Measurements from ENCODE around the gene WBP1.

WBP1 gene

DNA sequence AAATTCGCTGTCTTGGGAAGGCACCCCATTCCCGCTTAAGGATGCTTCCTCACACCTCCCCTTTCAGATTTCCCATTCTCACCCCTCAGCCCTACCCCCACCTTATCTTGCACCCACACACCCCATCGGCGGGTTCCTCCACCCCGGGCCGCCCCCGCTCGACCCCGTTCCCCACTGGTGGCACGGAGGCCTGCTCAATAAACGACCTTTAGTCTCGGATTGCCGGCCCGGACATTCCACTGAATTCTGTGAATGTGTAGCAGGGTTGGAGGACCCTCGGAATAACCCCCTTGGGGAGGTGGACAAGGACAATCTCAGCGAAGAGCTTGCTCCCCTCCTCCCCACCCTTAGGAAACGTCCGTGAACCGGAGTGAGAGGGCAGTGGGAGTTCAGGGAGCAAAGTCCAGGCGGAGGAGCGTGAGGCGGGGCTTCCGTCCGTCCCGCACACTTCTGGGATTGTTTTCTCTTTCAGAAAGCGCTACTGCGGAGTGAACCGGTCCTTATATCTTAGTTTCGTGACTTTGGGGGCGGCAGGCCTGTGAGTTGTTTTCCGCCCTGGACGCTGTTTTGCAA, 44.0 kb downstream of the WBP1 start:
- Histone ChIP-seq H3K27me3 (ENCODE audit: insufficient read depth, low read length) (peaks cover 25% of the 10 kb centered on the region; the same call in 1 of the 2 replicates), H3K27ac (ENCODE audit: low read depth, low read length, poor library complexity, severe bottlenecking) (no peak overlapping the region)

DNA sequence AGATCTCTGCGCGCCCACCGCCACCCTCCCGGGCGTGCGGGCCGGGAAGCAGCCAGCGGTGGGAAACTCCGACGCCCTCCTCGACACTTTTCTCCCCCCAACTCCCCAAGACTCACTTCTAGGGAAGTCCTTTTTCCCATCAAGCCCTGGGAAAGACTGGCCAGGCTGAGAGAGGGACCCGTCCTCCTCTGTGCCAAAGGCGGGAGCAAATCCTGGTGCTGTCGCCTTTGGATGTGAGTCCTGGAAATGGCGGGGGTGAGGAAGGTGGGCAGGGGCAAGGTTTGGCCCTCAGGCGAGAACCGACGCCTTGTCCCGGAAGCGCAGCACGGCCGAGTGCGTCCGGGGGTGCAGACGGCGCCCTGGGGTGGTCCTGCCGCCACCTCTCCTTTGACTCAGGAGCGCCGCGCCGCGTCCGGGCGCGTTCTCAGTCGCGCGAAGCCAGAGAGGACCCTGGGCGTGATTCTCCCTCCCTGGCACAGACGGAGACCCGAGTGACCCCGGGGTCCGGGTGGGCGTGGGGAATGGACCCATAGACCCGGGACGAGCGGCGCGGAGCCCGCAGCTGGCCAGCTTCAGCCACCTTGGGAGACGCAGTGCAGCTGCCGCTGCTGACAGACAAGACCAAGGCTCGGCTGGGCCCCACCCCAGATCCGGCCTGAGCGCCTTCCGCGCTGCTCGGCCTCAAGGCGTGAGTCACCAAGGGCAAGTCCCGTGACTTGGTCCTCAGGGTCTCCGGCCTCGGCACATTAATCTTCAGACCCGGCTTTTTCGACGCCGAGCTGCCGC, 44.7 kb downstream of the WBP1 start:
- TF ChIP-seq EZH2 (IDR thresholded peaks at IDR 0.05; ENCODE audit: borderline replicate concordance, low read length) = no peak
- TF ChIP-seq, protein P1, sequence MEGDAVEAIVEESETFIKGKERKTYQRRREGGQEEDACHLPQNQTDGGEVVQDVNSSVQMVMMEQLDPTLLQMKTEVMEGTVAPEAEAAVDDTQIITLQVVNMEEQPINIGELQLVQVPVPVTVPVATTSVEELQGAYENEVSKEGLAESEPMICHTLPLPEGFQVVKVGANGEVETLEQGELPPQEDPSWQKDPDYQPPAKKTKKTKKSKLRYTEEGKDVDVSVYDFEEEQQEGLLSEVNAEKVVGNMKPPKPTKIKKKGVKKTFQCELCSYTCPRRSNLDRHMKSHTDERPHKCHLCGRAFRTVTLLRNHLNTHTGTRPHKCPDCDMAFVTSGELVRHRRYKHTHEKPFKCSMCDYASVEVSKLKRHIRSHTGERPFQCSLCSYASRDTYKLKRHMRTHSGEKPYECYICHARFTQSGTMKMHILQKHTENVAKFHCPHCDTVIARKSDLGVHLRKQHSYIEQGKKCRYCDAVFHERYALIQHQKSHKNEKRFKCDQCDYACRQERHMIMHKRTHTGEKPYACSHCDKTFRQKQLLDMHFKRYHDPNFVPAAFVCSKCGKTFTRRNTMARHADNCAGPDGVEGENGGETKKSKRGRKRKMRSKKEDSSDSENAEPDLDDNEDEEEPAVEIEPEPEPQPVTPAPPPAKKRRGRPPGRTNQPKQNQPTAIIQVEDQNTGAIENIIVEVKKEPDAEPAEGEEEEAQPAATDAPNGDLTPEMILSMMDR (IDR thresholded peaks at IDR 0.05; ENCODE audit: low read length) = peak; percentile 58
- H4K20me1 ChIP-seq (ENCODE audit: insufficient read depth, low read length) = no peaks in the 10 kb centered on the region
- H3K79me2 ChIP-seq (ENCODE audit: insufficient read depth, low read length) = no peaks in the 10 kb centered on the region
- H3K4me2 ChIP-seq (ENCODE audit: low read length) = peak overlapping the region; percentile 61
- H3K27me3 ChIP-seq (ENCODE audit: insufficient read depth, low read length) = peaks cover 25% of the 10 kb centered on the region; the same call in 1 of the 2 replicates
- H2AFZ ChIP-seq (ENCODE audit: low read length) = no peak overlapping the region
- no peaks in the 10 kb centered on the region for H3K9me2 ChIP-seq (ENCODE audit: low read depth, low read length)
- no peaks in the 10 kb centered on the region for H3K9me3 ChIP-seq (ENCODE audit: low read length)
- peaks cover 17% of the 10 kb centered on the region for H3K36me3 ChIP-seq (ENCODE audit: insufficient read depth, low read length)
- no peaks in the 10 kb centered on the region for H3F3A ChIP-seq (ENCODE audit: insufficient read depth, low read length)
- peak overlapping the region; percentile 61 for H3K9ac ChIP-seq (ENCODE audit: low read length)
- H3K27ac ChIP-seq (ENCODE audit: low read depth, low read length, poor library complexity, severe bottlenecking) = no peak overlapping the region
- H3K4me3 ChIP-seq (ENCODE audit: low read depth, low read length, poor library complexity, severe bottlenecking) = peak overlapping the region; percentile 53
- H3K4me1 ChIP-seq (ENCODE audit: insufficient read depth, low read length, severe bottlenecking) = peaks cover 31% of the 10 kb centered on the region

More for the DNA sequence above, 44.0 kb downstream of the WBP1 start:
- Histone ChIP-seq H4K20me1 (ENCODE audit: insufficient read depth, low read length) (no peaks in the 10 kb centered on the region), H3K36me3 (ENCODE audit: insufficient read depth, low read length) (peaks cover 17% of the 10 kb centered on the region), H3K9me3 (ENCODE audit: low read length) (no peaks in the 10 kb centered on the region), H3K4me1 (ENCODE audit: insufficient read depth, low read length, severe bottlenecking) (peaks cover 30% of the 10 kb centered on the region), H2AFZ (ENCODE audit: low read length) (no peak overlapping the region), H3K4me3 (ENCODE audit: low read depth, low read length, poor library complexity, severe bottlenecking) (peak overlapping the region; percentile 53), H3F3A (ENCODE audit: insufficient read depth, low read length) (no peaks in the 10 kb centered on the region), H3K79me2 (ENCODE audit: insufficient read depth, low read length) (no peaks in the 10 kb centered on the region), H3K9me2 (ENCODE audit: low read depth, low read length) (no peaks in the 10 kb centered on the region), H3K9ac (ENCODE audit: low read length) (peak overlapping the region; percentile 61), H3K4me2 (ENCODE audit: low read length) (peak overlapping the region; percentile 61)
- no peak for TF ChIP-seq EZH2 (IDR thresholded peaks at IDR 0.05; ENCODE audit: borderline replicate concordance, low read length)
- TF ChIP-seq, protein P1 (IDR thresholded peaks at IDR 0.05; ENCODE audit: low read length) = no peak

DNA sequence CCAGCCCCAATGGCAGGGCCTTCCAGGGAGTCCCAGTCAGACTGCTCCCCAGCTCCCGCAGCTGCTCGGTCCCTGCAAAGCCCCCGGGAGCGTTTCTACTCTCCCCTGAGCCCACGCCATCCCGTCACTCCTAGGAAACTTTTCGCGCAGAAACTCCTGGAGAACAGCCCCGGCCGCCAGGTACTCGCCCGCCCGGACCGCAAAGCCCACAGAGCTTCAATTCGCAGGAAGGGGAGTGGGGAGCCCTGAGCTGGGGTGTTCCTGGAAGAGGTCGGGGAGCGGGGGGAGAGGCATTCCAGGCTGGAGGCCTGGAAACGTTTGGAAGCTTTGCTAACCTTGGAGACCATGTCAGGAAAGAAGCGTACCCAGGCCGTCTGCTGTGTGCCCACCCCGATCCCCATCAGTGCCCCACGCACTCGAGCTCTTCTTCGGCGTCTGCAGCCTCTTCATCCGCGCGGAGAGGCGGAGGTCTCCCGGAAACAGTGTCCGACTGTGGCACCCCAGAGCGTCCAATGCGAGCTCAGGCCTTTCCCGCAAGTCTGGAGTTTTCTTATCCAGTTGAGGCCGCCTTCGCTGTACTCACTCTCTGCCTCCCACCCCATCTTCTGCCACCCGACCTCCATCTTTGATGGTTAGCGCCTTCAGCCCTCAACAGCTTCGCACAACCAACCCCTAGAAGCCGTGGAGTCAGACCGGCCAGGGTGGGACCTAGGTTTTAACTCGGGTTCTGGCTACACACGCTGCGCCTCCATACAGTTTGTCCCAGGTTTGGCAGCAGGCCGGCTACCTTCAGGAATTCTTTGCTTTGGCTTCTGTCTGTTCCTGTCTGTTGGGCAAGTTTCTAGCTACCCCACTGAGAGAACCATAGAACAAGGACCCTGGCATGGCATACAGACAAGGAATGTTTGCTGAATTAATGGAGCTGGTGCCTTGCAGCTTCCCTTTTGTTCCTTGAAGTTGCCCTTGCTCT, 45.6 kb downstream of the WBP1 start:
- no peaks in the 10 kb centered on the region for H3K9me2 ChIP-seq (ENCODE audit: low read depth, low read length)
- H3K9me3 ChIP-seq (ENCODE audit: low read length) = no peaks in the 10 kb centered on the region
- H3K79me2 ChIP-seq (ENCODE audit: insufficient read depth, low read length) = no peaks in the 10 kb centered on the region
- no peaks in the 10 kb centered on the region for H3F3A ChIP-seq (ENCODE audit: insufficient read depth, low read length)
- H3K4me1 ChIP-seq (ENCODE audit: insufficient read depth, low read length, severe bottlenecking) = peaks cover 38% of the 10 kb centered on the region
- no peak overlapping the region for H3K27ac ChIP-seq (ENCODE audit: low read depth, low read length, poor library complexity, severe bottlenecking)
- peaks cover 17% of the 10 kb centered on the region for H3K36me3 ChIP-seq (ENCODE audit: insufficient read depth, low read length)
- TF ChIP-seq EZH2 (IDR thresholded peaks at IDR 0.05; ENCODE audit: borderline replicate concordance, low read length) = no peak
- TF ChIP-seq, protein P1 (IDR thresholded peaks at IDR 0.05; ENCODE audit: low read length) = no peak
- H3K4me3 ChIP-seq (ENCODE audit: low read depth, low read length, poor library complexity, severe bottlenecking) = peak overlapping the region; percentile 53
- peaks cover 24% of the 10 kb centered on the region; the same call in 1 of the 2 replicates for H3K27me3 ChIP-seq (ENCODE audit: insufficient read depth, low read length)
- peak overlapping the region; percentile 61; the same call in 1 of the 2 replicates for H3K9ac ChIP-seq (ENCODE audit: low read length)
- H3K4me2 ChIP-seq (ENCODE audit: low read length) = peak overlapping the region; percentile 61
- H4K20me1 ChIP-seq (ENCODE audit: insufficient read depth, low read length) = no peaks in the 10 kb centered on the region
- no peak overlapping the region for H2AFZ ChIP-seq (ENCODE audit: low read length)

Data from OCI-LY1 (cell line).